ENCODE data around the gene CKS1B. TPM values are rescaled to one million over a fixed set of nuclear protein-coding genes. Genes with fewer than 3 reads are reported as not detected.

The CKS1B gene
- total and polyA plus RNA-seq, 8 donors, result 4.7 to 73.3 (median 30.6) TPM

DNA sequence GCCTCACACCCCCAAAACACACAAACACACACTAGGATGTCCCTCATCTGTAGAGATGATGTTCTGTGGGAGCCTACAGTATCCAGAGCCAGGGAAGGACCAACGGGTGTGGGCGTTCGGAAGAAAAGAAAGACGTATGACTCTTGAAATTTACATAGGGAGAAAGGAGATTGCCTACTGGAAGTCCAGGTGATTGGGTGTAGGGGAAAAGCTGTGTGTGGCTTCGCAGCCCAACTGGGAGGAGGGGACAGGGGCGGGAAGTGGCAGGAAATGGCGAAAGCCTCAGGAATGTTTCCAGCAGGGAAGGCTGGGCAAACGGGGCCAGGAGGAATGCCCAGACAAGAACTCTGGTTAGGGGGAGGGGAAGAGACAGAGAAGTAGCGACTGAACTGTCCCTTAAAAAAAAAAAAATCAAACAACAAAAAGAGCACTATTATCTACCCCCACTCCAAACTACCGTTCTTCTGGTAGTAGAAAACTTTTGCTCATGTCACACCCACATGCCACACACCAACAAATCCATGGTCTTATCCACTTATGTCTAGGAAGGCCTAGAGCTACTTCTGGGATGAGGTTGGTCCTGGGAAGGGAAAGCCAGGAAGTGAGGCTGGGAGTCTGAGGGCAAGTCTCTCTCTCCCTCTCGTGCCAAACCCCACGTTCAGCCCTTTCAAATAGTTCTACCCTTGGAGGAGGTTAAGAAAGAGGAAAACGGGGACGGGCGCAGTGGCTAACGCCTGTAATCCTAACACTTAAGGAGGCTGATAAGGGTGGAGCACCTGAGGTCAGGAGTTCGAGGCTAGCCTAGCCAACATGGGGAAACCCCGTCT, 1.8 kb upstream of the CKS1B start:
- intact Hi-C loops (cut with DNase I; ENCODE audit: low total_unique reads), result no loop called here
- H3K27ac ChIP-seq, result peak overlapping the region; percentile 96 to 100 (median 99)
- H3K36me3 ChIP-seq, result peaks cover 3 to 23% (median 16%) of the 10 kb centered on the region in 4 donors
- H3K4me3 ChIP-seq, result peak overlapping the region; percentile 64 to 70 (median 68)
- TF ChIP-seq POLR2AphosphoS5 (IDR thresholded peaks at IDR 0.05) (peak; percentile 44 to 90 (median 88)), POLR2A (IDR thresholded peaks at IDR 0.05) (no peak), EP300 (IDR thresholded peaks at IDR 0.05) (peak; percentile 67)
- TF ChIP-seq, protein P1, sequence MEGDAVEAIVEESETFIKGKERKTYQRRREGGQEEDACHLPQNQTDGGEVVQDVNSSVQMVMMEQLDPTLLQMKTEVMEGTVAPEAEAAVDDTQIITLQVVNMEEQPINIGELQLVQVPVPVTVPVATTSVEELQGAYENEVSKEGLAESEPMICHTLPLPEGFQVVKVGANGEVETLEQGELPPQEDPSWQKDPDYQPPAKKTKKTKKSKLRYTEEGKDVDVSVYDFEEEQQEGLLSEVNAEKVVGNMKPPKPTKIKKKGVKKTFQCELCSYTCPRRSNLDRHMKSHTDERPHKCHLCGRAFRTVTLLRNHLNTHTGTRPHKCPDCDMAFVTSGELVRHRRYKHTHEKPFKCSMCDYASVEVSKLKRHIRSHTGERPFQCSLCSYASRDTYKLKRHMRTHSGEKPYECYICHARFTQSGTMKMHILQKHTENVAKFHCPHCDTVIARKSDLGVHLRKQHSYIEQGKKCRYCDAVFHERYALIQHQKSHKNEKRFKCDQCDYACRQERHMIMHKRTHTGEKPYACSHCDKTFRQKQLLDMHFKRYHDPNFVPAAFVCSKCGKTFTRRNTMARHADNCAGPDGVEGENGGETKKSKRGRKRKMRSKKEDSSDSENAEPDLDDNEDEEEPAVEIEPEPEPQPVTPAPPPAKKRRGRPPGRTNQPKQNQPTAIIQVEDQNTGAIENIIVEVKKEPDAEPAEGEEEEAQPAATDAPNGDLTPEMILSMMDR (IDR thresholded peaks at IDR 0.05), result no peak
- no peaks in the 10 kb centered on the region for H3K27me3 ChIP-seq
- 15 to 29% (median 19%) methylated on average over 18 of the region's 18 CpGs for WGBS, 5 donors
- H3K4me1 ChIP-seq, result peaks cover 53 to 73% (median 59%) of the 10 kb centered on the region in 4 donors
- H3K9me3 ChIP-seq, result no peaks in the 10 kb centered on the region
- peak; percentile 83 to 90 for DNase-seq

- WGBS, 5 donors, result 3 to 7% (median 5%) methylated on average over 37 of the region's 37 CpGs
- intact Hi-C loops (cut with DNase I; ENCODE audit: low total_unique reads), result no loop called here
- TF ChIP-seq POLR2A (IDR thresholded peaks at IDR 0.05), result no peak
- TF ChIP-seq, protein P1 (IDR thresholded peaks at IDR 0.05), result peak in 1 of 7 experiments; percentile 31
- TF ChIP-seq POLR2AphosphoS5 (IDR thresholded peaks at IDR 0.05), result peak; percentile 51 to 88 (median 88)
- Histone ChIP-seq H3K27ac (peak overlapping the region; percentile 96 to 100 (median 99)), H3K27me3 (no peaks in the 10 kb centered on the region), H3K36me3 (peaks cover 0 to 20% (median 13%) of the 10 kb centered on the region in 4 donors), H3K4me3 (peak overlapping the region; percentile 64 to 70 (median 68)), H3K9me3 (no peaks in the 10 kb centered on the region), H3K4me1 (peaks cover 50 to 65% (median 56%) of the 10 kb centered on the region in 4 donors)
- peak; percentile 98 for DNase-seq
Observed at GRCh38 chr1:154973344-154974101, 958 bp upstream of the CKS1B start.

DNA sequence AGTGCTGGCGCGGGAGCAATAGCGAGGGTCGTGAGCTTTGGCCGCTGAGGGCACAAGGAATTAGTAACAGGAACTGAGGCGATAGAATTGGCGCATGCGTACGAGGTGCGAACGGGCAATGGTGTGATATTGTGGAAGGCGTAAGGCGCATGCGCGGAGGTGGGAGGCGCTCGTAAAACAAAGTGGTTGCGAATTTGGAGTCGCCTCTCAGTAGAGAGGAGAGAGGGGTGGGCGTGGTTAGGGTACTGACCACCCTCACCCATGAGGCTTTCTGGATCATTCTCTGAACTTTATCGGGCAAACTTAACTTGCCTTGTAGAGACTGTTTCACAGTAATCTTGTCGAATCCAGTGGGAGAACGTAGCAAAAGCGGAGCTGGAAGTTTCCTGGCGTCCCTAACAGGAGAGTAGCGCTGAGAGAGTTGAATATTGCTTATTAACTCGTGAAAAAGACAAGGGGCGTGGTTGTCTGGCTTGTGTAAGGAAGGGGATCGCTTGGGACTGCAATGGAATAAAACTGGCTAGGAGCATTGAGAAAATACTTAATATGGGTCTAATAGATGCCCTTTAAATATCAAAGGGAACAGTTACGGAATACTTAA, 427 bp downstream of the CKS1B start:
- Histone ChIP-seq H3K9me3 (no peaks in the 10 kb centered on the region), H3K4me3 (peak overlapping the region; percentile 64 to 70 (median 68)), H3K27ac (peak overlapping the region; percentile 89 to 100 (median 99)), H3K27me3 (no peaks in the 10 kb centered on the region), H3K36me3 (peaks cover 0 to 18% (median 14%) of the 10 kb centered on the region in 4 donors), H3K4me1 (peaks cover 37 to 52% (median 45%) of the 10 kb centered on the region in 4 donors)
- DNase-seq, result peak; percentile 94 to 99
- 0 to 2% (median 0%) methylated on average over 30 of the region's 30 CpGs for WGBS, 5 donors
- intact Hi-C loops (cut with DNase I; ENCODE audit: low total_unique reads), result no loop called here
- TF ChIP-seq POLR2AphosphoS5 (IDR thresholded peaks at IDR 0.05) (peak; percentile 62 to 77 (median 65)), EP300 (IDR thresholded peaks at IDR 0.05) (no peak), POLR2A (IDR thresholded peaks at IDR 0.05) (peak in 1 of 4 donors; percentile 69)
- TF ChIP-seq, protein P1 (IDR thresholded peaks at IDR 0.05), result no peak
